Ovary (tissue), 3 donors: ENCODE results near the gene FBXO17.
"Not testable (repeated sequence)": the region's sequence is repeated elsewhere in the genome, so short reads cannot be mapped to it uniquely, and the experiment has no call there.

Source experiments
- CTCF ChIP-seq, 3 donors: fragments of 450-650 bp in 2 of 3; fragments of 200-600 bp in 1 of 3; IDR thresholded peaks; one replicate each; pipeline versions ENCODE4 v1.5.1 to v1.8.0; 2016 to 2022; ENCODE audit warnings: antibody characterized with exemption in 3 of 3, mild to moderate bottlenecking in 1 of 3
- EP300 ChIP-seq: sonication (generic); formaldehyde crosslinking; IDR thresholded peaks from one replicate; pipeline ENCODE4 v1.6.1; 2017; ENCODE audit warnings: antibody characterized with exemption
- POLR2A ChIP-seq: fragments of 450-650 bp; IDR thresholded peaks from one replicate; pipeline ENCODE4 v1.6.1; 2017; ENCODE audit warnings: antibody characterized with exemption, mild to moderate bottlenecking, moderate library complexity
- donor health status: DM: no; HTN: no; CAD: no.

- TF ChIP-seq CTCF (IDR thresholded peaks at IDR 0.05); POLR2A; EP300: not testable (repeated sequence)
These were observed 12.2 kb upstream of the FBXO17 start for GRCh38 chr19:38987745-38988144.
